ENCODE data around the gene EPG5.
"Not testable (repeated sequence)": the region's sequence is repeated elsewhere in the genome, so short reads cannot be mapped to it uniquely, and the experiment has no call there.

EPG5 gene

DNA sequence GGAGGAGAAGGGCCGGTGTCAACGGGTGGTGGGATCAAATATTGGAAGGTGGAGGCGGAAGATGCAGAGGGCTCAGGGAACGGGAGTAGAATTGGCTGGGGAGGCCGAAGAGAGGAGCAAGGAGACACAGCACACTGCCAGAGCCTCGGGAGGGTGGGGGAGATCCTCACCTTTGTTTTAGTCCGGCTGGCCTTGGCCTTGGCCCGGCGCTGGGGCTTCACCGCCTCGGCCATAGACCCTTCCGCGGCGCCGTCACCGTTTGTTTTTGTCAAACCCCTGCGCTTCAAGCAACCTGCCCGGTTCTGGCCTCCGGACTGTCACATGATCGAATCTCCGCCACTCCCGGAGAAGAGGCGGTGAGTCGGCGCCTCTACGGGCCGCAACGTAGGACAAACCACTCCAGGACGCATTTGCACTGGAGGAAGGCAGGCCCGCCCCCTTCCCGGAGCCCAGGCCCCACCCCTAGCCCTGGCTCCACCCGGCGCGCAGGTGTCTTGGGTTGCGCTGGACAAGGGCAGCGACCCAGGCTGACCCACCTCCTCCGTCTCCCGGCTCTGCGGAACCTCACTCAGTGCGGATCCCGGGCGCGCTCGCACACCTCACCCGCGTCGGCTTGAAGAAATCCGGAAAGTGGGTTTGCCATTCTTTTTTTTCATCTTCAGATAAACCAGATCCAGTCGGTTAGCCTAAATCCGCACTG, at the start of gene EPG5:
TSS of gene EPG5 (minus strand) at position 323 of the 700 bp plus-strand sequence. CDS start at position 233, 90 bp downstream.
- Histone ChIP-seq H3K4me3 (peak within 1 kb of the TSS; percentile 56 to 94 (median 73)), H3K27ac (peak within 1 kb of the TSS; percentile 20 to 92 (median 82))

DNA sequence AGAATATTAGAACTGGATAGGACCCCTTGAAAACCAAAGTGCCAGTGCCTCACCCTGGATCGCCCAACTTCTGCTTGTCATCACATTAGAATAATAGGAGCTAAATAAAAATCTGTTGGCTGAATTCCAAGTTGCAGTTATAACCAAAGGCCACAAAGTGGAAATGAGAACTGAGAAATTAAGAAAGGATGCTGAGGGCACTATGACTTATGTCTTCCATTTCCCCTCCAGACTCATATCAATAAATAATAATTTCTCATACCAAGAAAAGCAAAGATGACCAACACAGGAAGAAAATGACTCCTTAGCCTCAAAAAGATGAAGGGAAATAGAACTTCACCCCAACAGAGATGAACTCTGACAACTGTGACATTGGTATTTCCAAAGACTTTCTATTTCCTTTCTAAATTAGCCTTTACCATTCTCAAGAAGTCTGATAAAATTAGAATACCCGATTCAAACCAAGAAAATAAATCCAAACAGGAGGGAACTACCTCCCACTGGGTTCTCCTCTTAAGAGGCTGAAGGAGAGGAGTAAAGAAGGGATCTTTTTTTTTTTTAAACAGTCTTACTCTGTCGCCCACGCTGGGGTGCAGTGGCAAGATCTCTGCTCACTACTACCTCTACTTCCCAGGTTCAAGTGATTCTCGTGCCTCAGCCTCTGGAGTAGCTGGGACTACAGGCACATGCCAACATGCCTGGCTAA, 46.5 kb upstream of the EPG5 start:
- no peak overlapping the region for H3K4me3 ChIP-seq
- H3K27ac ChIP-seq, result no peak overlapping the region

- no peak overlapping the region for H3K27ac ChIP-seq
- no peak overlapping the region for H3K4me3 ChIP-seq
Observed at GRCh38 chr18:46010676-46011075, 43.5 kb upstream of the EPG5 start.

- Histone ChIP-seq H3K4me3 (no peak overlapping the region), H3K27ac (peak overlapping the region in 3 of 21 experiments; percentile 5 to 44 (median 8))
Observed at GRCh38 chr18:46010050-46010449, 42.9 kb upstream of the EPG5 start.

DNA sequence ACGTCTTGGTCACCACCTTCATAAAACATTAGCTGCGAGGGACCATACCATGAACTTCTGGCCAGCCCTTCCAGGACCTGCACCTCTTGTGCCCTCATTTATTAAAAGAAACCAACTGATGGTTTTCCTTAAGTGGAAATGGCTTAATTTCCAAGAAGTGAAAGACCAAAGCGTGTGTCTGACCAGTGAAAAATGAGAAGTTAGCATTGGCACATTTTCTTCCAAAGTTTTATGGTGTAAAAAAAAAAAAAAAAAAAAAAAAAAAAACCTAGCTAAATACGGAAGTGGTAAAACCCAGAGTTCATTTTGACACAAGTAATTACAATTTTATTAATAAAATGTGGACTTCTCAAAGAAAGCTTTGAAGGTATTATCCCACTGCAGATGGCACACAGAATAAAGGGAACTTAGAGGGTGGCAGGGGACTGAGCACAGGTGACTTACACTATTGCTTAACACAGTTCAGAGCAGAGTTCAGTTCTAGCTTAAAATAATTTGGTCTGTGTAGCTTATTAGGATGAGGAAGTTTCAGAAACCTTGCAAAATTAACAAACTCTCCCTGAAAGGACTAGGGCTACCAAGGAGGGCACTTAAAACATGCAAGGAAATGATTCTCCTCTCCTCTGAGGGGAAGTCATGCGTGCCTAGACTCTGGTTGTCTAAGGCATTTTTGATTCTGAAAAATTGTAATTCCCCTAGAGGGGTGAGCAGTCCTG, 42.2 kb upstream of the EPG5 start:
- H3K4me3 ChIP-seq, result no peak overlapping the region

DNA sequence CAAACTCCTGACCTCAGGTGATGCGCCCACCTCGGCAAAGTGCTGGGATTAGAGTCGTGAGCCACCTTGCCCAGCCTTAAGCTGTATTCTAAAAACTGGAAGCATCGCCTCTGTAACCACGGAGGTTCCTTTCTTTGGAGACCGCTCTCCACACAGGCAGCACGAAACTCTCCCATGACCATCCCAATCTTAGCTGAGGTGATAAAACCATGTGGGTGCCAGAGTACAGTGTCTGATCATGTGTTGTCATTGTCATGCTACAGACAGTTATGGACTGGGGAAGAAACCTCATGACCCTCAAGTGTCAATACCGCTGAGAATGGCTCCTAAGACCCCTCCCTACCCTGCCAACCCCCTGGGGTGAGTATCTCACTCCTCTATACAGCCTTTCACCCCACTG, 41.4 kb upstream of the EPG5 start:
- Histone ChIP-seq H3K27ac (peak overlapping the region in 2 of 21 experiments; percentile 21 to 36), H3K4me3 (no peak overlapping the region)

More for the DNA sequence above, 42.2 kb upstream of the EPG5 start:
- peak overlapping the region in 3 of 21 experiments; percentile 5 to 44 (median 21) for H3K27ac ChIP-seq

- Histone ChIP-seq H3K4me3 (no peak overlapping the region), H3K27ac (no peak overlapping the region)
Observed at GRCh38 chr18:46007165-46007564, 40.0 kb upstream of the EPG5 start.

GRCh38 chr18:46002934-46003333, 35.8 kb upstream of the EPG5 start:
- no peak overlapping the region for H3K4me3 ChIP-seq

DNA sequence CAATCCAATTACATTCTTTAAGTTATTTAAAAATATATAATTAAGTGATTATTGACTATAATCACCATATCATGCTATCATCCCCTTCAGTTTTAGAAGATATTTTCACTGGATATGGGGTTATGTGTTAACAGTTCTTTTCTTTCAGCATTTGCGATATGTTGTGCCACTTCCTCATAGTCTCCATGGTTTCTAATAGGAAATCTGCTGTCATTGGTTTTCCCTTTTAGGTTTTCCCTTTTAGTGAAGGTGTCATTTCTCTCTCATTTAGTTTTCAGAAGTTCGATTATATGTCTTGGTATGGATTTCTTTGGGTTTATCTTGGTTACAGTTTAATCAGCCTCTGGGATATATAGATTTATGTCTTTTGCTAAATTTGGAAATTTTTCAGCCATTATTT, 34.8 kb upstream of the EPG5 start:
- Histone ChIP-seq H3K4me3 (no peak overlapping the region), H3K27ac (no peak overlapping the region)

More at GRCh38 chr18:46002934-46003333, 35.8 kb upstream of the EPG5 start:
- H3K27ac ChIP-seq, result no peak overlapping the region

- Histone ChIP-seq H3K27ac (no peak overlapping the region), H3K4me3 (no peak overlapping the region)
Observed at GRCh38 chr18:46001074-46001473, 33.9 kb upstream of the EPG5 start.

GRCh38 chr18:45999536-45999935, 32.4 kb upstream of the EPG5 start:
- no peak overlapping the region for H3K4me3 ChIP-seq
- no peak overlapping the region for H3K27ac ChIP-seq

GRCh38 chr18:45998244-45998643, 31.1 kb upstream of the EPG5 start:
- no peak overlapping the region for H3K4me3 ChIP-seq
- peak overlapping the region in 4 of 21 experiments; percentile 46 to 55 (median 52) for H3K27ac ChIP-seq

DNA sequence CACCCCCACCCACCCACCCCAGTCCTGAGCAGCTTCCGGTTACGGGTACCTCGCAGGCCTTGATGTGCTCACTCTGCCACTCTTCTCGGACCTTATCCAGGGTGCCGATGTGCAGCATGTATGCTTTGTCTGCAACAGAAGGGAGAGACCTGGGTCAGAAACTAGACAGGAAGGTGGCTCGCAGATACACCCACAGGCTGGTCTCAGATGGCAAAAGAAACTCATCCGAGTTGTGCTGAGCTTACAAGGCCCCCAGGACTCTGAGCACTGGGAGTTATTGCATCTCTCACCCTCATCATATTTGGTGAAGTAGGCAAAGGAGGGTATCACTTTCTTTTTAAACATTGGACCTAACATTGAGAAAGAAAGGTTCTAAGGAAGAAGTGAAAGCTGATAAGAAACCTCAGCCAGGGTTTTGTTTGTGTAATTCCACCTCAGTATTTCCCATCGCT, 30.6 kb upstream of the EPG5 start:
- H3K4me3 ChIP-seq, result no peak overlapping the region
- H3K27ac ChIP-seq, result peak overlapping the region in 5 of 21 experiments; percentile 7 to 55 (median 50)

- H3K4me3 ChIP-seq, result no peak overlapping the region
- no peak overlapping the region for H3K27ac ChIP-seq
Observed at GRCh38 chr18:45995461-45995860, 28.3 kb upstream of the EPG5 start.

DNA sequence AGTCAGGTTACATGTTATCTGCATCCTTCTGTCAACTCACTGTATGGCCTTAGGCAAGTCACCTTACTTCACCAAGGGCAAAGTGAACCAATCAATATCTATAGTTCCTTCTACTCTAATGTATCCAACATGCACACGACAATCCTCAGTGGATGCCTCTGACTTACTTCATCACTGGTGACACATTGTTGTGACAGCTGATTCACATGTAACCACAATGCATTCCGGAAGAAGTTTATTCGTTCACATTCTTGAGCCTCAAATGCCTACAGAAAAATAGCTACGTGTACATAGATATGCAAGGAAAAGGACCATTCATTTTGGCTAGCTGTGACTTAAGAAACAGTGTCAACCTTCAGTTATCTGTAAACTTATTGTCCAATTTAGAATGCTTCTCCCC, 26.3 kb upstream of the EPG5 start:
- Histone ChIP-seq H3K4me3 (no peak overlapping the region), H3K27ac (no peak overlapping the region)

- not testable (repeated sequence) for H3K27ac ChIP-seq, H3K4me3 ChIP-seq
Observed at GRCh38 chr18:45992527-45992926, 25.4 kb upstream of the EPG5 start.

DNA sequence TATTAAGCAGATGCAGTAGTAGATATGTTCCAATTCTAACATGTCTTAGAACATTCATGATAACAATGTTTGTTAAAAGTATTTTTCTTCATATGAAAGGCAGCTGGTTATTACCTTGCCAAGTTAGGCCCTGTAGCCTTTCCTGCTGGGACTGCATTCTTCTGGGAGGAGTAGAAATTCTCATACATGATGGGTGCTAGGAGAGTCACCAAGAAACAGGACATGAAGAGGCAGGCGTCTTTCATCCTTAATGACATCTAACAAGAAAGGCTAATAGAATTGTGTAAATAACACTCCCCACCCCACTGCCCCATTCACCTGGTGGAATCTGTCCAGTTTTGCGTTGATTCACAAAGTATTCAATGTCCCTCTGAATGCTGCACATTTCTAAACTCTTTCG, 24.7 kb upstream of the EPG5 start:
- Histone ChIP-seq H3K4me3 (no peak overlapping the region), H3K27ac (no peak overlapping the region)

DNA sequence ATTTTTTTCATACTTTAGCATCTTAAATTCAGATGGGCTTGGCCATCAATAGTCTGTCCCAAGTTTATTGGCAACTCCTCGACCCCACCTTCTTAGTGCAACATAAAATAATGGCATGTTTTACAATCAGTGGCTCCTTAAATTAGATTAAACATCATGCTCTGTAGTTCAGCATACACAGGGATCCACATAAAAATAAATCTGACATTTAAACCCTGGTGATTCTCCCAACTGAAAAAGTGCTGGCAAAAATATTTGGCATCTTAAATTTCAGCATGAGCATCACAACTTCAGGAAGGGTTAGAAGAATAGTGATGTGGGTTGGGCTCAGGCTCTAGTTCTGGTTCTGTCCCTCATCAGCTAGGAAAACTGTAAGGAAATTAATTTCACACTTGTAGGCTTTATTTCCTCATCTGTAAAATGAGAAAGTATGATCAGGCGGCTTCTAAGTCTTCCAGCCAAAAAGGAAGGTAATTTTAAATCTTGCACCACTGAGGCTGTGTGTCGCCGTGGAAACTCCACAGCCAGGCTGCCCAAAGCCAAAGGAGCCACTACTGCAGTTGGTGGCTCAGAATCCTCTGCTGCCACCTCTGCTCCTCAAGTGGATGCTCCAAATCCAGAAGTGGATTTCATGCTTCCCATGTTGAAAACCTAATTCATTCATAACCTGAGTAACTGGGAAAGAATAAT, 17.6 kb upstream of the EPG5 start:
- Histone ChIP-seq H3K4me3 (no peak overlapping the region), H3K27ac (no peak overlapping the region)

GRCh38 chr18:45981821-45982220, 14.7 kb upstream of the EPG5 start:
- H3K4me3 ChIP-seq, result no peak overlapping the region
- no peak overlapping the region for H3K27ac ChIP-seq

DNA sequence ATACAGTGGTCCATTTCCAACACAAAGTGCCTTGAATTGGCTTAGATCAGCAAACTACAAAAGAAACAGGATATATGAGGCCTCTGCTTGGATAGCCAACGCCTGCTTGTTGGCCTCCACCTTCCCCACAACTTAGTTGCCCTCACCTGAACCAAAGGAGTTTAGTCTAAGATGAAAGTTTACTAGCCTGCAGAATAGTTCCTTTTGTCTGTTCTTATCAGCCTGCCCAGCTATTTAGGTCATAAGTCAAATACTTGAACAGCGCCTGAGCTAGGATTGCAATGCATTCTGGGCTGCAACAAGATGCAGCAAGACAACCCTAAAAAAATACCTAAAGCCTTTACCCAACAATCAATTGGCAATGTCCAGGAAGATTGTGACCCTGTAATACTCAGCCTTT, 13.1 kb upstream of the EPG5 start:
- H3K27ac ChIP-seq, result no peak overlapping the region
- no peak overlapping the region for H3K4me3 ChIP-seq
